Measurements from ENCODE around the gene CCHCR1. TPM values are rescaled to one million over a fixed set of nuclear protein-coding genes. Genes with fewer than 3 reads are reported as not detected.
A peak's percentile ranks its signal among the peaks of the same experiment; 100 is the strongest.

CCHCR1 gene
- total and polyA plus RNA-seq, 2 of the 8 experiments (the other 6 are each of a cell fraction or from before 2014, with no cell fraction given): 20.9 to 38.0 TPM

- TF ChIP-seq ZNF274 (IDR thresholded peaks at IDR 0.05; ENCODE audit: borderline replicate concordance, extremely low read depth, low read length) (no peak), SAP30 (IDR thresholded peaks at IDR 0.05; ENCODE audit: insufficient read depth, insufficient replicate concordance, low read length) (no peak), CHD7 (IDR thresholded peaks at IDR 0.05; ENCODE audit: insufficient replicate concordance, low read length) (peak; percentile 46), POLR2A (IDR thresholded peaks at IDR 0.05; ENCODE audit: control extremely low read depth in 1 of 2, low read depth in 2 of 2, low read length in 2 of 2) (peak in 1 of 2 experiments; percentile 71; a peak in 2 of 3 replicates), USF2 (IDR thresholded peaks at IDR 0.05; ENCODE audit: low read length) (no peak), TEAD4 (IDR thresholded peaks at IDR 0.05; ENCODE audit: low read depth, low read length) (no peak)
These were observed 14.6 kb upstream of the CCHCR1 start (continued) for GRCh38 chr6:31171931-31172905.
